HG02870 (cell line): ENCODE measurements around the gene CAMK2A.

Source experiments
- ATAC-seq: cut with Tn5 transposase; IDR thresholded peaks from one replicate; pipeline ENCODE4 v1.9.1; 2021; ENCODE audit warnings: mild to moderate bottlenecking, moderate library complexity; ENCODE audit not compliant: unreplicated experiment

The CAMK2A gene

DNA sequence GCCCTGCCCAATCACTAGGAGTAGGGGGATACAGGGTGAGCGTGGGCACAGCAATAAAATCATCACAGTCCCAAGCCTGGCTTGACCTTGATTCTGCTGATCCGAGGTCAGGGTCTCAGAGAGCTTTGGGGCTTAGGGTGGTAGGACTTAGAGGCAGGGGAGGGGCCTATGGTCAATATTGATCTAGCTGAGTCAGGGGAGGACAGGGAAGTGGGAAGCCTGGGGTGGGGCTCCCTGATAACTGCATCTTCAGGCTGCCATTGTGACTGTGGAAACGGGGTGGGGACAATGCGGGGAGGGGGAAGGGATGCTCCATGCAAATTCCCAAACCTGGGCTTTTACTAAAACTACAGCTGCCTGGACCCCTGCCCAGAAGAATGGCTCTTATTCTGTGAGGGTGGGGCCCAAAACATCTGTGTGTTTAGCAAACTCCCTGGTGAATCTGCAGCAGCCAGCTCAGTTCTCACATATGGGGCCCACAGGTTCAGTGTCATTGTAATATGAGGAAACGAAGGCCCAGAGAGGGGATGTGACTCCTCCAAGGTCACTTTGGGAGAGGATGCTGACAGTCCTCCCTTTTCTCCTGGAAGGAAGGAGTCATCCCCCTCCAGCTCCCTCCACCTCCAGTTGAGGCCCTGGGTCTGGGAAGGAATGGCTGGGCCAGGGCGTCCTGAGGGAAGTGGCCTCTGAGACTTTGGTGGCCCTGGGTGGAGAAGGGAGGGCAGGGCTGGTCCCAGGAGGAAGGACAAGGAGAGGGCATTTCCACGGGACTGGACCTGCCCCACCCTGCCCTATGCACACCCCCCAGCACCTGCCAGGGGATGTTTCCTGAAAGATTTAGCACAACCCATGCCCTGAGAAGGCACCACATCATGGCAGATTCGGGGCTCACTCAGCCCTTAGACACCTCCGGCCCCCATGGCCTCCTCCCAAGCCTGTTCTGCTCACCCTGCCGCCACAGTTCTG lies 73.3 kb downstream of the CAMK2A start:
- no peak for ATAC-seq

DNA sequence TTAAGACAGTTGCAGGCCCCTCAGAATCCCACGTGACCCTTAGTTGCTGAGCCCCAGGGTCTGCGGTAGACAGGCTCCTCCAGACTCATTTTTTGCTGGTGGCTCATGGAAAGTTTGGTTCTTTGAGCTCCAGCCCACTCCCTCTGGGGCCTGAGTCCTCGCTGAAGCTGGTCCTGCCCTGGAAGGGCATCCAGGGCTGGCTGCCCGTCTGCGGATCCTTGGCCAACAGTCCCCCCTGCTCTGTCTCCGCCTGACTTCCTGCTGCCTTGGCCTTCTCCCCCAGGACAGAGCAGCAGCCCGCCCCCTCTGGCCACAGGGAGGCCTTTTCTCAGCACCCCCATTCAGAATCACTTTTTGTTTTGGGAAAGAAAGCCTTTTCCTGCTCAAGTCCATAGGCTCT lies 75.3 kb downstream of the CAMK2A start:
- no peak for ATAC-seq

DNA sequence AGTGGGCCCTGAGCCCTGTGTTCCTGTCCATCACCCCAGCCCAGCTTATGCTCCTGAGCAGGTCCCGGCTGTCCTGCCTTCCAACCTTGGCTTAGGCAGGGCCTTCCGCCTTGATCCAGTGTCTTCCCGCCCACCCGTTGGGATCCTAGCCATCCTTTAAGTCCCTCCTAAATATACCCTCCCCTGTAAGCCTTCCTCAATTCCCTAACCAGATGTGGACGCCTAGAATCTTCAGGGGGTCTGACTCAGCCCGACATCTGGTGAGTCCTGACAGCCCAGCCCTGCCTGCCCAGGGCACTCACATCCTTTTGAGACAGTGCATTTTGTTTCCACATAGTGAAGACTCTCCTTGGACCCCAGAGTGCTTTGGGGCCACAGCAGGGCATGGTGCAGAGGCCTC lies 76.0 kb downstream of the CAMK2A start:
- no peak for ATAC-seq

DNA sequence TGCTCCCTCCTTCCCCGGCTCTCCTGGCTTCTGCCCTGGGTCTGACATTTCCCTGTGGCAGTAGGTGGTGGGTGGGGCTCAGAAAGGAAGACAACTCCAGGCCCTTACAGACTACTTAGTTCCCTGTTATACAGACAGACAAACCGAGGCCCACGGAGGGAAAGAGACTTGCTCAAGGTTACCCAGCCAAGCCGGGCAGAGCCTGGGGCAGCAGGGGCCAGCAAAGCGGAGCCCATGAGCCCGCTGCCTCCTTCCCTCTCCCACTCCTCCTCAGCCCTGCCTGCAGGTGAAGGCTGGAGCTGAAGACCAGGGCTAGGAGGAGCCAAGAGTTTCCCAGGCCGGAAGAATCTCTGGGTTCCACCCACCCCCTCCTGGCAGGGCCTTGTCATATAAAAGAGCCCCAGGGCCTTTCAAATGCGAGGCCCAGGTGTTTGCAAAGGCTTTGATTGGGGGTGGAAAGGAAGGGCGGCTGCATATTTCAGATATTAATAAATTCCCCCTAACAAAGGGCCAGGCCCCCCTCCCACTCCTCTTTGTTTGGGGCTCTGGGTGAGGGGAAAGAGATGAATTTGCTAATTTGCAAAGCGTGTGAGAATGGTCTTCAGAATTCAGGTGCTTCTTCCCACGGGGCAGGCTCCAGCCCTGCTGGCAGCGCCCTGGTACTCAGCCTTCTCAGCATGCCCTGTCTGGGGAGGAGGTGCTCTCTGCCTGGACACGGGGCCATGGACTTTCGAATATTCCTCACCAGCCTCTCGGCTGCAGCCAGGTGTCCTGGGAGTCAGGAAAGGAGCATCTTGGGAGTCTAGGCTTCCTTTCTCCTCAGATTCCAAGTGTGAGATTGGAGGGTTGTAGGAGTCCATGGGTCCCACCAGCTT lies 78.2 kb downstream of the CAMK2A start:
- ATAC-seq, result no peak

DNA sequence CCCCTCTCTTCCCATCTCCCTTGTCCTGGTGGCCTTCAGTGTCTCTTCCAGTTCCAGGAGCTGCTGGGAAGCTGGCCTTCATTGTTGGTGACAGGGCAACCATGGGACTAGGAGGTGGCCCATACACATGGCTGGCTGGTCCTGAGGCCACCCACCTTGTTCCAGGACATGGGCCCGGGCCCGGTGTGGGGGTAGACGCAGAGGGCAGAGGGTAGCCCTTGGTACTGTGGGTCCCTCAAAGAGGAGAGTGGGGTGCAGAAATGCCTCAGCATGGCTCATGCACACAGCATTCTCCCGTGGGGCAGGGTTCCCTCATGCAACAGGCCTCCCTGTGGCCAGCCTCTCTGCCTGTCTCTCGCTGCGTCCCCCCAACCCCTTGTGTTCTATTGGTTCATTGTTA lies 78.9 kb downstream of the CAMK2A start:
- ATAC-seq, result no peak

DNA sequence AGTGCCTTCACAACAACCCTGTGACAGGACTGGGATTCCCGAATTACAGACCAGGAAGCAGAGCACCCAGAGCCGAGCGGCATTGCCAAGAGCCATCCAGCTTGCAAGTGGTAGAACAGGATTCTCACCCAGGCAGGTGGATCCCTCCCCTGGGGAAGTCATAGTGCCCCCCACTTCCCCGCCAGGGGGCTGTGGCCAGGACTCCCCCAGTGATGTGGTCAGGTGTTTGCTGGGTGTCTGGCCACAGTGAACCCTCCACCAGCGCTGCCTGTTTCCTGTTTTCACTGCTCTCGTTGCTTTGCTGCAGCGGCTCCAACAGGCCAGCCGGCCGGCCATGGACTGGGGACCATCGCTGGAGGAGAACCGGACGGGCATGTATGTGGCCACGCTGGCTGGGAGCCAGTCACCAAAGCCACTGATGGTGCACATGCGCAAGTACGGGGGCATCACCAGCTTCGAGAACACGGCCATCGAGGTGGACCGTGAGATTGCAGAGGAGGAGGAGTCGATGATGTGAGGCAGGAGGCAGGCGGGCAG lies 80.4 kb downstream of the CAMK2A start:
- no peak for ATAC-seq

DNA sequence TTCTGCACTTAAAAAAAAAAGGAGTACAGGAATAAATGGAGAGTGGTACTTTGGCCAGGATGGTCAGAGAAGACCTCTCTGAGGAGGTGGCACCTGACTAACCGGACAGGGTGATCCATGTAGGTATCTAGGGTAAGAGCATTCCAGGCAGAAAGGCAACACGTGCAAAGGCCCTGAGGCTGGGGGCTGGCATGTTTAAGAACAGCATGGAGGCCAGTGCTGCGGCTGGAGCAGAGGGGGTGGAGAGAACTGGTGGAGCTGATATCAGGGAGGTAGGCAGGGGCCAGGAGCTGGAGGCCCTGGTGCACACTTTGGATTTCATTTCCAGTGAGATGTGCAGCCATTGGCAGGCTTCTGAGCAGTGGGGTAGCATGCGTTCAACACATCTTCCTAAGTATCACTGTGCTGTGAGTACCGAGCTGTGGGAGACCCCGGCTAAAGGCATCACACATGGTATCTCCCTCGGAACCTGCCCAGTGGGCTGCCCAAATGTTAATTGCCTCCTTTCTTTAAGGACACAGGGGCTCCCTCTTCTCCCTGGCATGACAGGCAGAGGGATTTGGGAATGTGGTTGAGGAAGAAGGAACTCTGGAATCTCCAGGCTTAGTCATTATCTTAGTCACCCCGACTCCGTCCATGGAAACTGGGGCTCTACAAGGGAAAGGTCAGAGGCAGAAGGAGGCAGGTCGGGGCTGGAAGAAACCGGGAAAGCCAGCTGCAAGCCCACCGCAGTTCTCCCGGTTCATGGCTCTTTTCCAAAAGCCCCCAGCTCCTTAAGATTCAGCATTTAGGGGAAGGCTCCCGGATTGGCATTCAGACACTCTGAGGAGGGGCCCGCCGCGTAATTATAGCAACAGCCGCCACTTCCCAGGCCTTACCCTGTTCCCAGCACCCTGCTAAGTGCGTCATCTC lies 81.1 kb downstream of the CAMK2A start:
- ATAC-seq, result no peak

DNA sequence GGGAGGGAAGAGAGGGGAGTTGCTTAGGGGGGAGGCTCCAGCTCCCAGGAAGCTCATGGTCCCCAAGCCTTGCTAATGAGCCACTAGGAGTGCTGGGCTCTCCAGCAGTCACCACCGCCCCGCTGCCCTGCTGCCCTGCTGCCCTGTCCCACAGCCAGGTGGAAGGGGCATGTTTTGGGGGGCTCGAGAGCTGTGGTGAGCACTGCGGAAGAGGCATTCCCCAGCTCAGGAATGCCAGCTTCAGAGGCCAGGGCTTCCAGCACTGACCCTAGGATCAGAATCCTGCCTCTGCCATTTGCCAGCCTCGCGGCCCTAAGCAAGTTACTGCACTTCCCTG lies 82.8 kb downstream of the CAMK2A start:
- no peak for ATAC-seq

DNA sequence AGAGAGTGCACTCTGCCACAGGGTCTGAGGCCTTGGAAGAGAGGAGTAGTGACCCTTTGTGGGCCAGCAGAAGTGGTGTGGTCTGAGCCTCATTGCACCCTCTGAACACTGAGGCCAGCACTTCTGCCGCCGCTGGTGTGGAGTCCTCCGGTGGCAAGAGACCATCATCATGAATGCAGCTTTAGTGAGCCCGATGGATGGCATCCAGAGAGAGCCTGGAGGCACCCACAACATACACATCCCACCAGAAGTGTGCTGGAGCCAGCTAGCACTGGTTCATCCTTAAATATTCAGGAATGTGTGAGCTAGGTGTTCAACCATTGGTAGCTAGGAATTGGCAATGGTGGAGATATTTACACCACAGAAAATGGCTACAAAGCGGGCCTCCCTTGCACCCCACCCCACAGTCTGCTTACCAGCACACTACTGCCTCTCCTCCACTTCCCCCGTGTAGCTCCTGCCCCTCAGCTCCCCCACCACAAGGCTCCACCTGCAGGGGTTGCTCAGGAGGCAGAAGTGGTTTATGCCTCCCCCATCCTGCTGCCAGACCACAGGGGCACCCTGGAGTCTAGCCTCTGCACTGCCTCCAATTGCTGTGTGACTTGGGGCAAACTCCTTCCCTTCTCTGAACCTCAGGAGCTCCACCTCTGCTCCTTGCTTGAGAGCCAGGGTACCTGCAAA lies 83.3 kb downstream of the CAMK2A start:
- no peak for ATAC-seq

DNA sequence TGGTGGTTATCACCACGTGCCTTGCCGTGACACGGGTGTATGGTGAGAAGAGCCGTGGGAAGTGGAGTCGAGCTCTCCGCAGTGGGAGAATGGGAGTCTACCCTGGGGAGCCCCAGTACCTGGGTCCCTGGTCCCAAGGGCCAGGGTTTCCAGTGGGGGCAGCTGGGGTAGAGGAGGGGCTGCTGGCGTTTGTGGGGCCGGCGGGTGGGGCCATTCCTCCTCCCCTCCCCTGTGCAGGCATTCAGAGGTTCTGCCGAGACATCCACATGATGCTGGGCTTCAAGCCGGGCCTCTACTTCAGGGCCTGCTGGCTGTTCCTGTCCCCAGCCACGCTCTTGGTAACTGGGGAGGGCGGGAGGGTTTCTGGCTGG lies 85.0 kb downstream of the CAMK2A start:
- ATAC-seq, result no peak

DNA sequence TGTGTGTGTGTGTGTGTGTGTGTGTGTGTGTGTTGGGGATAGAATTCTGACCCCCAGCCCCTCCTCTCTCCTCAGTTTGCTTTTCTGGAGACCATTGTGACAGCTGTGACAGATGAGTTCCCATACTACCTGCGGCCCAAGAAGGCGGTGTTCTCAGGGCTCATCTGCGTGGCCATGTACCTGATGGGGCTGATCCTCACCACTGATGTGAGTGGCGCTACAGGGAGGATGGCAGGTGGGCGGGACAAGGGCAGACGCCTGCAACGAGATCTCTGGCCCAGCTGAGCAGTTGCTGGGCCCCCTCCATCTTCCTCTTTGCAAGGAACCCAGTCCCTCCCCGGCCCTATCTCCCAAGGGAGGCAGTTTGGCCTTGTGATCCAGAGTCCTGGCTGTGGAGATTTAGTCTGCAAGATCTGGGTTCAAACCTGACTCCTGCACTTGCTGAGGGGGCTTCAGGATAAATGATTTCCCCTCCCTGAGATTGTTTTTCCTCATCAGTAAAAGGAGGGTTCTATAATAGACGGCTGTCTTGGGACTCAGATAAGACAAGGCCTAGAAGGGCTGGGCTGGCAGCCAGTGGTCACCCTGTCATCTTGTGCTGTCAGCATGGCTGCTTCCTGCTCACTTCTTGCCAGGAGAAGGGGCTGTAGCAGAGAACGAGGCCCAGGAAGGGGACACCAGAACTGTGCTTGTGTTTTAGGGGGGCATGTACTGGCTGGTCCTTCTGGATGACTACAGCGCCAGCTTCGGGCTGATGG lies 85.6 kb downstream of the CAMK2A start:
- ATAC-seq, result no peak

DNA sequence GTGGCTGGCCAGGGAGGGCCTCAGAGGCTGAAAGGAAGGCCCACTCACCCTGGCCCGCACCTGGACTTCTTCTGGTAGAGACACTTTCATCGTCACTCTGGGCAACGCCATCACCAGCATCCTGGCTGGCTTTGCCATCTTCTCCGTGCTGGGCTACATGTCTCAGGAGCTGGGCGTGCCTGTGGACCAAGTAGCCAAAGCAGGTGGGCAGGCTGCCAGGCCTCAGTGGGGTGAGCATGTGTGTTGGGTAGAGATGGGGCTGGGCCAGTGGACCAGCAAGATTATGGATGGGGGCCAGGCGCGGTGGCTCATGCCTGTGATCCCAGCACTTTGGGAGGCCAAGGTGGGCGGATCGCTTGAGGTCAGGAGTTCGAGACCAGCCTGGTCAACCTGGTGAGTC lies 87.1 kb downstream of the CAMK2A start:
- ATAC-seq, result no peak

DNA sequence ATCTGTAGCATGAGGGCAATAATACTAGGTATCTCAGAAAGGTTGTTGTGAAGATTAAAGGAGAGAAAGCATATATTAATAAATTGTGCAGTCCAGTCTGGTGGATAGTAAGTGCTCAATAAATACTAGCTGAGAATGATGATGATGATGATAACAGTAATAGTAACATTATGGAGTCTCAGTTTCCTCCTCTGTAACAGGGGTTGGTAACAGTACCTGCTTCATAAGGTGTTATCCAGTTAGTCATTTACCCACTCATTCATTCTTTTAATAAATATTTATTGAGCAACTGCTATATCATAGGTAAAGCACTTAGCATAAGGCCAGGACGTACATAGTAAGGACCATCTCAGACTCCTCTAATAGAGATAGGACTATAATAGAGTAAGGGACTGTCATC lies 92.1 kb downstream of the CAMK2A start:
- no peak for ATAC-seq

DNA sequence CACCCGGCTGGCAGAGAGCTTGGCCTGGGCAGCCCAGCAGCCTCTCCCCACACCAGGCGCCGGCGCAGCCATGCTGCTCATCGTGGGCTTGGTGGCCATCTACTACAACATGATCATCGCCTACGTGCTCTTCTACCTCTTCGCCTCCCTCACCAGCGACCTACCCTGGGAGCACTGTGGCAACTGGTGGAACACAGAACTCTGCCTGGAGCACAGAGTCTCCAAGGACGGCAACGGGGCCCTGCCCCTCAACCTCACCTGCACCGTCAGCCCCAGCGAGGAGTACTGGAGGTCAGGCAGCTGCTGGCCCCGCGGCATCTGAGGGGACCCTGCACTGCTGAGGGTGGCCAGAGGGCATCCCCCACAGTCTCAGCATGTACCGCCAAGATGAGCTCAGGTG lies 92.6 kb downstream of the CAMK2A start:
- ATAC-seq, result no peak

DNA sequence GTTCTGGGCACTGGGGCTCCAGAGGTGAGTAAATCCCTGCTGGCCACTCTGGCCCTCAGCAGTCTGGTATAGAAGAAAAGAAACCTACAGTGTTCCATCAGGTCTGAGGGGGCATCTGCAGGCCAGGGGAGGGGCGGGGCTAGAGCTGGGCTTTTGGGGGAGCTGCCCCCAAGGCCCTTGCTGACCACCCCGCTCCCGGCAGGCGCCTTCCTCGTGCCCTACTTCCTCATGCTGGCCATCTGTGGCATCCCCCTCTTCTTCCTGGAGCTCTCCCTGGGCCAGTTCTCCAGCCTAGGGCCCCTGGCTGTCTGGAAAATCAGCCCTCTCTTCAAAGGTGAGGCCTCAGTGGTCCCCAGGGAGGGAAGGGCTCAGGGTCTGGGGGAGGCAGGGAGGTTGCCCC lies 93.1 kb downstream of the CAMK2A start:
- ATAC-seq, result no peak

DNA sequence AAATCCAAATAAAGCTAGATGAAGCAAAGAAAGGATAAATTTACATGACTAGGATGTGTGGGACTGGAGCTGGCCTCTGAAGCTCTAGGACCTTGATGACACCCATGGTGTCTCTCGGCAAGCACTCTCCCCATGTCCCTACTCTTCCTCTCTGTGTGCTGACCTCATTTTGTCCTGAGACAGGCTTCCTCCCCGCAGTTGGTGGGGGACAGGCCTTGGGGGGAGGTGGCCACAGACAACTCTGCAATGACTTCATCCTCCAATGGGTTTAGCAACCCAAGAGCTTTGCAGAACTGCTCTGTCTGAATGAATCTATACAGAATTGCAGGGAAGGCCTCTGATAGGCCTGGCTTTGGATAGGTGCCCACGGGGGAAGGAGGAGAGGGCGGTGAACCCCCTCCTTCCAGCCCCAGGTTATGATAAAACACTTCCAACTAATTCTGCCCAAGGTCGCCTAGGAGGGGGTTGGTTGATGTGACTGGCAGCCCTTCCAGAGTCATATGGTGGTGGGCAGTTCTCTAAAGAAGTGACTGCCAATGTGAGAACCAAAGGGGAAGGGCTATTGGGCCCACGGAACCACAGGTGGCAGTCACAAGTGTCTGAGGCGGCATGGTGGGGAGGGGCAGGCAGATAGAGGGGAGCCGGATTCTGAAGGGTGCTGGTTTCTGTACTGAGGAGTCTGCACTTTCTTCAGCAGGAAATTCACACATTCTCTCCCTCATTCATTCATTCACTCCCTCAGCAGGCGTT lies 93.7 kb downstream of the CAMK2A start:
- no peak for ATAC-seq

DNA sequence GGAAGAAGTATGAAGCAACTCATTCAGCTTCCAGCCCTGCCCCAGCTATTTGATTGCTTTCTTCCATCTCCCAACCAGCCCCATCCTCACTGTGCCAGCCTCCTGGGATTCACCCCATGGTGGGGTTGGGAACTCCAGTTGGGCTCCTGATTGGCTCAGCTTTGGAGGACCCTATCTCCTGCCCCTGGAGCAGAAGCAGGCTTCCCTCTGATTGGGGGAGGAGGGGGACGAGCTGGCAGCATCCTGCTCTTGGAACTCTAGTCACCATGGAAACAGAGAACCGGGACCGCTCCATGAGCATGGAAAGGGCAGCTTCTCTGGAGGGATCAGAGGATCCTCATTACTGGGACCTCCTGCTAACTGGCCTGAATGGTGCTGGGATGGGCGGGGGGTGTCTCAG lies 97.1 kb downstream of the CAMK2A start:
- no peak for ATAC-seq

DNA sequence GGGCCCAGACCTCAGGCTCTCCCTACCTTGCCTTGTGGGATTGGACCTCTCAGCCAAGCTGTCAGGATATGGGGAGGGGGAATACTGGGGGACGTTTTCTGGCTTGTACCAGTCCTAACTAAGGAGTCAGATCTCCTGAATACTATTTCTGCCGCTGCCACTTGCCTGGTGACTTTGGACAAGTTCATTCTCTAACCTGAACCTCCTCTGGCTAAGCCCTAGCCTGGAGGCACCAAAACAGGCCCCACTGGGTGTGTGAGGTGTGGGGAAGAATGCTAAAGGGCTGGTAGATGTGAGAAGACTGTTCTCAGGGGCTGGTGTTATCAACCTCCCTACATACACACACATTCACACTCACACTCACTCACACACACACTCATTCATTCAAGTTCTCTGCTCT lies 98.6 kb downstream of the CAMK2A start:
- no peak for ATAC-seq

DNA sequence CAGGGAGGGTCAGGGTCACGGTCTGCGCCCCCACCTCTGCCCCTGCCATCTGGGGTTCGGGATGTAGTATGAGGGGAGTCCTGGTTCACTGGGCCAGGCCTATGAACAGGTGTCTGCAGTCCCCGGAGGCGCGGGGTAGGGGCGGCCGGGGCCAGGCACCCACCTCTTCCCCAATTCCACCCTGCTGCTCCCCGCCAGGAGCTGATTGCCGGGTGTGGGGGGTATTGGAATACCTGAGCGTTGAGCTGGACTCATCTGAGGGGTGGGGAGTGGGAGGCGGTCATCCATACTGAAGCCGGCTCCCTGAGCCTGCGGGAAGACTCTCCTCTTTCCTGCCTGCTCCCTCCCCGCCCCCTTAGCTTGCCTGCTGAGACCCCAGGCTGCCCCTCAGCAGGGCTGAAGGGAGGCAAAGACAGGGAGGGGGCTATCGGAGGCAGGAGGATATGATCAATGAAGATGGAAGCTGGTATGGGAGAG lies 99.0 kb downstream of the CAMK2A start:
- no peak for ATAC-seq
